Skeletal muscle tissue (tissue), 4 donors: ENCODE results near the gene ARHGEF28. TPM values are rescaled to one million over a fixed set of nuclear protein-coding genes. Genes with fewer than 3 reads are reported as not detected.

ENCODE experiments used
- H3K27ac ChIP-seq: one replicate; pipeline ENCODE4 v1.7.0; 2013; ENCODE audit warnings: mild to moderate bottlenecking, low read depth, low read length, inconsistent platforms
- H3K27me3 ChIP-seq, 3 donors: one replicate each; pipeline ENCODE4 v1.7.0; 2013; ENCODE audit warnings: low read length in 3 of 3; ENCODE audit not compliant: control insufficient read depth in 3 of 3, insufficient read depth in 3 of 3
- H3K36me3 ChIP-seq, 3 donors: one replicate each; pipeline ENCODE4 v1.7.0; 2013; ENCODE audit warnings: low read length in 3 of 3; ENCODE audit not compliant: control insufficient read depth in 3 of 3, insufficient read depth in 3 of 3
- H3K4me1 ChIP-seq, 3 donors: one replicate each; pipeline ENCODE4 v1.7.0; 2013; ENCODE audit warnings: low read length in 3 of 3, mild to moderate bottlenecking in 3 of 3; ENCODE audit not compliant: control insufficient read depth in 3 of 3, insufficient read depth in 3 of 3
- H3K4me3 ChIP-seq, 3 donors: one replicate each; pipeline ENCODE4 v1.7.0; 2013; ENCODE audit warnings: low read length in 3 of 3
- H3K9ac ChIP-seq, 3 donors: one replicate each; pipeline ENCODE4 v1.7.0; 2013; ENCODE audit warnings: low read length in 3 of 3, mild to moderate bottlenecking in 3 of 3, moderate library complexity in 2 of 3, low read depth in 1 of 3
- H3K9me3 ChIP-seq, 3 donors: one replicate each; pipeline ENCODE4 v1.7.0; 2013; ENCODE audit warnings: low read length in 3 of 3; ENCODE audit not compliant: control insufficient read depth in 3 of 3
- total RNA-seq: library from RNA; depleted of rRNA; stranded (reverse); fragments of >200 nt; gene quantifications from one replicate; pipeline ENCODE4 v1.2.3, GENCODE V29; 2014
- donor health status: Osteomylitis.

The ARHGEF28 gene
- total RNA-seq, 1 donor from 2014 or later, result 8.4 TPM

DNA sequence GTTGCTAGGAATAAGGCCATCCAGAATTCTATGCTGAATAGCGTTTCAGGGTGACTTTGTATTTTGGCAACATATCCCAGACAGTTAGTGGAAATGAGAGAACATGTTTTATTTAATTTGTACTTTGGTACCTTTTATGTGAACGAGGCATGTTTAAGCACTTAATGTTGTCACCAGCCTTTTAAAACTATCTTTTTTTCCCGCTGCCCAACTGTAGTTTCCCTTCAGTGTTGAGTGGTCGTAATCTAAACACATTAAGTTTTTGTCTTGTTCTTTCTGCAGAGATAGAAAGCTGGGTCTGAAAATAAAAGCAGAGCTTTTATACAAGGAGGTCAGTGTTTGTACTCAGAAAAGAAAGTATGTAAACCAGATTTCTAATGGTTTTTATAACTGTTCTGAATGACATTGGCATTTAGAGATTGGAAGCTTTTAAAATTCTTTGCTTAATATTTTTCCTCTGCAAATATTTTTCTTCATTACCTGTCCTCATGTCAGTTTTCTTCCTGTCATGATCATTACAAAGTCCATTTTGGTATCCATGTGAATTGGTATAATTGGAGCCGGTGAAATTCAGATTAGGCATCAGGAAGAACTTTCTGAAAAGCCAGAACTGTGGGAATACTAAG is 100.7 kb downstream of the ARHGEF28 start:
- Histone ChIP-seq H3K4me1 (no peaks in the 10 kb centered on the region), H3K4me3 (no peak overlapping the region), H3K27me3 (no peaks in the 10 kb centered on the region), H3K9ac (no peak overlapping the region), H3K9me3 (no peaks in the 10 kb centered on the region), H3K27ac (no peak overlapping the region), H3K36me3 (no peaks in the 10 kb centered on the region)

DNA sequence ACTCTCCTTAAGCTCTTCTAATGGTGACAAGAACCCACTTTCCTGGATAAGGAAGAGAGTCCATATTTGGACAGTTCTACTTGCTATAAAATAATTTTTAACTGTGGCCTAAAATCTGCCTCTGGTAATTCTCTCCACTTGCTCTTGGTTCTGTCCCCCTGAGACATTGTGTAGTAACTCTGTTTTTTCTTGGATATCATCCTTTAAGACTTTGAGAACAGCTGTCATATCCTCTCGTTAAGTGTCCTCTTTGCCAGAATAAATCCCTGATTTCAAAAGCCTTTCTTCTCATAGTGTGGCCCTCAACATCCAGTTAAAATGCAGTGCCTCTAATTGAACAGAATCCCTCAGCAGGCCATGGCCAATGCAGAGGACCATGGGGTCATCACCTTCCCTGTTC is 101.5 kb downstream of the ARHGEF28 start:
- H3K4me3 ChIP-seq, result no peak overlapping the region

DNA sequence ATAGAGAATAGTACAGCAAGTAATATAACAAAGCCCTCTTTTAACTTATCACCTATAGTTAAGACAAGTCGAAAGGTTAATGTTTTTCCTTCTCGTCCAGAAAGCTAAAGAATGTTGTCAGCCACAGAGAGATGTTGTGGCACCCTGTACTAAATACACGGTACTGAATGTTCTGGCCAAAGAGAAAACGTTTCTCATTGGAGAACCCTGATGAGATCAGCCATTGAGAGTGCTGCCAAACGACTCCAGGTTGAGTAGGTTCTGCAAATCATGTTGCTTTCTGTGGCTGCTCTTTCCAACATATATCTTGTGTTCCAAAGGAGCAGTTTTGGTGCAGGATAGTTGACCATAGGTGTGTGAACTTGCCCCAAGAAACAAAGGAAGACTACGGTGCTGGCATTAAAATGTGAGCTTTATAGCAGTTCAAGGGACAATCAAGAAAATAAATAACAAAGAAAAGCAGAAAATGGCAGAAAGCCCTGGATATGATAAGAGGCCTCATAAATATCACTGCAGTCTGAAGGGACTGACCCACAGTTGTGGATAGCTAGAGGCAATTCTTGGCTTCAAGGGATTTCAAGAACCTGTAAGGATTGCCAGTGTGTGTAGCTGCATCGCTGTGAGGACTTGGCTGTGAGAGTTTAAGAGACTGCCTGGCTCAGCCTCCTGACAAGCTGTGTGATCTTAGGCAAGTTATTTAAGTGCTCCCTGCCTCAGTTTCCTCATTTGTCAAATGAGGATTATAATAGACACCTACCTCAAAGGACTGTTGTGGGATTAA is 102.7 kb downstream of the ARHGEF28 start:
- no peak overlapping the region for H3K9ac ChIP-seq
- no peak overlapping the region for H3K27ac ChIP-seq
- no peaks in the 10 kb centered on the region for H3K27me3 ChIP-seq

More for the DNA sequence above, 101.5 kb downstream of the ARHGEF28 start:
- H3K9ac ChIP-seq, result no peak overlapping the region
- H3K4me1 ChIP-seq, result no peaks in the 10 kb centered on the region
- no peaks in the 10 kb centered on the region for H3K36me3 ChIP-seq
- no peaks in the 10 kb centered on the region for H3K27me3 ChIP-seq
- no peaks in the 10 kb centered on the region for H3K9me3 ChIP-seq
- H3K27ac ChIP-seq, result no peak overlapping the region

DNA sequence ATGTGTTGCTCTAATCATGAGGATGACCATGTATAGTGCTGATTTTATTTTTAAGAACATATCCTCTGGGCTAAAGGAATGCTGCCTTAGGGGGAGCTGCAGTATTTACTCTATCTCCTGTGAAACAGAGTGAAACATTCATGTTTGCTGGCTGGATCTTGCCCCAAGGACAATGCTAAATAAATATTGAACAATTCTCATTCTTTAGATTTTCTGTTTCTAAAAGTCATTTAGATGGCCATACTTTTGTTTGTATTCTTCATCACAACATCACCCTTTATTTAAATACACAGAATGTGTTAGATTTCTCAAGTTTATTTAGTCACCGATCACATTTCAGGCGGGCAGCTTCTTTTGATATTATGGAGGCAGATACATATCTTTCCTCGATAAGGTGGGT is 103.3 kb downstream of the ARHGEF28 start:
- Histone ChIP-seq H3K9ac (no peak overlapping the region), H3K4me3 (no peak overlapping the region), H3K27me3 (no peaks in the 10 kb centered on the region), H3K9me3 (no peaks in the 10 kb centered on the region), H3K27ac (no peak overlapping the region), H3K36me3 (no peaks in the 10 kb centered on the region), H3K4me1 (no peaks in the 10 kb centered on the region)

More for the DNA sequence above, 102.7 kb downstream of the ARHGEF28 start:
- Histone ChIP-seq H3K36me3 (no peaks in the 10 kb centered on the region), H3K9me3 (no peaks in the 10 kb centered on the region), H3K4me1 (no peaks in the 10 kb centered on the region), H3K4me3 (no peak overlapping the region)

- H3K36me3 ChIP-seq, result no peaks in the 10 kb centered on the region
- H3K27me3 ChIP-seq, result no peaks in the 10 kb centered on the region
- no peak overlapping the region for H3K4me3 ChIP-seq
- H3K4me1 ChIP-seq, result no peaks in the 10 kb centered on the region
- no peak overlapping the region for H3K27ac ChIP-seq
- no peaks in the 10 kb centered on the region for H3K9me3 ChIP-seq
- H3K9ac ChIP-seq, result no peak overlapping the region
Measured at GRCh38 chr5:73732045-73732444, 106.0 kb downstream of the ARHGEF28 start.

GRCh38 chr5:73733219-73733618 is 107.2 kb downstream of the ARHGEF28 start:
- Histone ChIP-seq H3K4me1 (no peaks in the 10 kb centered on the region), H3K36me3 (no peaks in the 10 kb centered on the region), H3K4me3 (no peak overlapping the region), H3K27me3 (no peaks in the 10 kb centered on the region), H3K9me3 (no peaks in the 10 kb centered on the region), H3K9ac (no peak overlapping the region), H3K27ac (no peak overlapping the region)

DNA sequence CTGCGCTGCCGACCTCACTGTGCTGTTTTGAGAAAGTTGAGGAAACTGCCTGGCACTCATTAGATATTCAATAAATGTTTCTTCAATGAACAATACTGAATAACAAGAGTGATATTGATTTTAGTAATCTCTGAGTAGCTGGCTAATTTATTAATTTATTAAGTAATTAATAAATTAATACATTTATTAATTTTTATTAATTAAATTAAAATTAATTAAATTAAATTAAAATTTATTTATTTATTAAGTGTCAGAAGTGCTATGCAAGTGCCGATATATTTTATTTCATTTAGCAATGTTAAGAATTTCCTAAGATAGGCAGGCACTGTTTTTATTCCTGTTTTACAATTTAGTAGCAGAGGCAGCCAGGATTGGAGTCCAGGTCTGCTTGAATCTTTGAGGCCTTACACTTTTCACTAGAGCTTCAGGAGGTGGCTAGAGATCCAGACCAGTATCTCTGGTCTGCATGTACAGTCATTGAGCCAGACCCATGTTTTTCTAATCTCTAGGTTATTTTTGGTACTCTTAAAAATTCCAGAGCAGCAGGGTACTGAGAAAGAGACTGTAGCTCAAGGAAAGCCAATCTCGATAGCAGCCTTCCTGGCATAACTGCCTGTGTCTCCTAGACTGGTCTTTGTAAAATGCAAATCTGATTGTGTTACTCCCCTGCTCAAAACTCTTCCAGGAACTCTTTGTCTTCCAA is 109.2 kb downstream of the ARHGEF28 start:
- Histone ChIP-seq H3K36me3 (no peaks in the 10 kb centered on the region), H3K4me3 (no peak overlapping the region), H3K9me3 (no peaks in the 10 kb centered on the region), H3K9ac (no peak overlapping the region), H3K27me3 (no peaks in the 10 kb centered on the region), H3K4me1 (no peaks in the 10 kb centered on the region), H3K27ac (no peak overlapping the region)

DNA sequence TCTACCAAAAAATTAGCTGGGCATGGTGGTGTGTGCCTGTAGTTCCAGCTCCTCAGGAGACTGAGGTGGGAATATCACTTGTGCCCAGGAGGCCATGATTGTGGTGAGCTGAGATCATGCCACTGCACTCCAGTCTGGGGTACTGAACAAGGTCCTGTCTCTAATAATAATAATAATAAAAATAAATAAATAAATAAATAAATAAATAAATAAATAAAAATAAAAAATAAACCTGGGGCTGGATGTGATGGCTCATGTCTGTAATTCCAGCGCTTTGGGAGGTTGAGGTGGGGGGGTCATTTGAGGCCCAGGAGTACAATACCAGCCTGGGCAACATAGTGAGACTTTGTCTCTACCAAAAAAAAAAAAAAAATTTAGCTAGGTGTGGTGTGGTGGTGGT is 113.7 kb downstream of the ARHGEF28 start:
- Histone ChIP-seq H3K36me3 (no peaks in the 10 kb centered on the region), H3K9ac (no peak overlapping the region), H3K4me1 (no peaks in the 10 kb centered on the region), H3K4me3 (no peak overlapping the region), H3K27ac (no peak overlapping the region), H3K9me3 (no peaks in the 10 kb centered on the region), H3K27me3 (no peaks in the 10 kb centered on the region)

DNA sequence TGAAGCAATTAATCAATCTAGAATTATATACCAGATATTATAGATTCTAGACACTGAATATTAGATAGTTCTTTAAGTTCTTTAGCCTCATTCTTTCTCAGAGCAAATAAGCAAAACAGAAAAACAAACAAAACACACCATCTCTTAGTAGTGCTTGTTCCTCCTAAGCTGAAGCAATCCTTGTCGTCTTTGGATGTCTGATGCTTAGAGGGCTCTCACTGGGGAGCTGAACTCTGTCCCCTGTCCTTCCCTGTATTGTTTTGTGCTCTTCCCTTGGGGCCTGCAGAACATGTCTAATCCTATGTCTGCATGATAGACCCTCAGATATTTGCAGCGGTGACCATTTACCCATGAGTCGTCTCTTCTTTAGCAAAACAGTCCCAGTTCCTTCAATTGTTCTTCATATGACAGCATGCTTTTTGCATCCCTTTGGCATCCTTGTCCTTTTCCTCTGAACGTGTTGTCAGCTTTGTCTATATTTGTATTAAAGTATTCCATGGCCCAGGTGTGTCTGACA is 114.3 kb downstream of the ARHGEF28 start:
- H3K27ac ChIP-seq, result no peak overlapping the region
- no peak overlapping the region for H3K9ac ChIP-seq
- H3K4me1 ChIP-seq, result no peaks in the 10 kb centered on the region
- no peak overlapping the region for H3K4me3 ChIP-seq
- no peaks in the 10 kb centered on the region for H3K27me3 ChIP-seq
- H3K36me3 ChIP-seq, result no peaks in the 10 kb centered on the region
- no peaks in the 10 kb centered on the region for H3K9me3 ChIP-seq

DNA sequence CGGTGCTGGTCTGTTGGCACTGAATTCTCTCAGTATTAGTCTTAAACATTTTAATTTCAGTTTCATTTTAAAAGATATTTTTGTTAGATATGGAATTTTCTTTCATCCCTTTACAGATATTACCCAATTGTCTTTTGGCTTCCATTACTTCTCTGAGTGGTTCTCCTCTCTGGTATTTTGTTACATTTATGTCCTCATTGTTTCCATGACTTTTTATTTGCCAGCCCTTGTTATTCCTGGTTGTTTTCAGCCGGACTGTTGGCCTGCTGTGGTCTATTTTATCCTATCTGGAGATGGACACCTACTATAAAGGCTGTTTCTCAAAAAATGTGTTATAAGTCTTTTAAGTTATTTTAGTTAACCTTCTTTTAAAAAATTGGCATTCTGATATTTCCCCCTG is 117.2 kb downstream of the ARHGEF28 start:
- no peaks in the 10 kb centered on the region for H3K9me3 ChIP-seq
- no peaks in the 10 kb centered on the region for H3K4me1 ChIP-seq
- H3K9ac ChIP-seq, result no peak overlapping the region
- no peak overlapping the region for H3K4me3 ChIP-seq
- no peaks in the 10 kb centered on the region for H3K27me3 ChIP-seq
- H3K27ac ChIP-seq, result no peak overlapping the region
- no peaks in the 10 kb centered on the region for H3K36me3 ChIP-seq
